ENCODE results near the gene SLC37A1.
"Not testable (repeated sequence)": the region's sequence is repeated elsewhere in the genome, so short reads cannot be mapped to it uniquely, and the experiment has no call there.

SLC37A1 gene

GRCh38 chr21:42622284-42622683 is 108.6 kb downstream of the SLC37A1 start:
- no peak for DNase-seq

DNA sequence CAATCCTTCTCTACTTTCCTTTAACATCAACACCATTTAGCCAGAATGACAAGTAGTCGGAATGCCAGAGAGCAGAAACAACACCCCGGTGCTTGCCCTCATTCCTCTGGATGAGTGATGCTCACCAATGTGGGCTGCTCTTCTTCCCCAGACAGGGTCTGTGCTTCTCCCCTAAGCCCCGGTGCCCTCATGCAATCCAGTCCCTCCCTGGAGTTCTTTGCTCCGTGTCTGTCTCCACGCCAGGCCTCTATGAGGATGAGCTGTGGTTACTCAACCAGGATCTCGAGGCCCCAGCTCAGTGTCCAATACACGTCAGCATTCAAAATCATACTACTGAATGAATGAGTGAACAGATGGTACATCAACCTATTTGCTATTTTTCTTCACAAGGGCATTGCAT is 110.0 kb downstream of the SLC37A1 start:
- DNase-seq = no peak

GRCh38 chr21:42624095-42624790 is 110.6 kb downstream of the SLC37A1 start:
- no peak for DNase-seq

DNA sequence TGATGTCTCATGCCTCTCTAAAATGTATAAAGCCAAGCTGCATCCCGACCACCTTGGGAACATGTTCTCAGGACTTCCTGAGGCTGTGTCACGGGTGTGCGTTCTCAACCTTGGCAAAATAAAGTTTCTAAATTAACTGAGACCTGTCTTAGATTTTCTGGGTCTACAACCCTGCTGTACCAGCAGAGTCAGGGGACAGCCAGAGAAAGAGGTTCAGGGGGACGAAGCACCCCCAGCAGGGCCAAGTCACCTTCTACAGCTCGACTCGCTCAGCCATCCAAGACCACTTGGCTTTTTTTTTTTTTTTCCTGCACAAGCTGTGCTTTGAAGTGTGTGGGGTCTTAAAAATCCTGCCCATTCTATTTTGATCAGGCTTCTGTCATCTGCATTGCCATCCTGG is 111.3 kb downstream of the SLC37A1 start:
- DNase-seq = no peak

DNA sequence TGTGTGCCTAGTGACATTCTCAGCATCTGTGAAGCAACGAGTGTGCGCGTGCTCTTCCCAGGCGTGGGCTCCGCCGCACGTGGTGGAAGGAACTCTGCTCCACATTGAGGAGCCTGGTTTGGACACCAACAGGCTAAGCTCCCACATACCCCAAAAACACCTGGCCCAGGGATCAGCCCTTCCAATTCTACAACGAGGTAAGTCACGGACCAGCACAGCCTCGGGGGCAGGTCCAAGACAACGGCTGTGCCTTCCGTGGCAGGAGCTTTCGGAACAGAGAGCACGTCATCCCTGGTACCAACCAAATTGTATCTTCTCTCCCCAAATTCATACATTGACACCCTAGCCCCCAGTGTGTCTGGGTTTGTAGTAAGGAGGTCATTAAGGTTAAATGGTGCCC is 112.5 kb downstream of the SLC37A1 start:
- DNase-seq = no peak

DNA sequence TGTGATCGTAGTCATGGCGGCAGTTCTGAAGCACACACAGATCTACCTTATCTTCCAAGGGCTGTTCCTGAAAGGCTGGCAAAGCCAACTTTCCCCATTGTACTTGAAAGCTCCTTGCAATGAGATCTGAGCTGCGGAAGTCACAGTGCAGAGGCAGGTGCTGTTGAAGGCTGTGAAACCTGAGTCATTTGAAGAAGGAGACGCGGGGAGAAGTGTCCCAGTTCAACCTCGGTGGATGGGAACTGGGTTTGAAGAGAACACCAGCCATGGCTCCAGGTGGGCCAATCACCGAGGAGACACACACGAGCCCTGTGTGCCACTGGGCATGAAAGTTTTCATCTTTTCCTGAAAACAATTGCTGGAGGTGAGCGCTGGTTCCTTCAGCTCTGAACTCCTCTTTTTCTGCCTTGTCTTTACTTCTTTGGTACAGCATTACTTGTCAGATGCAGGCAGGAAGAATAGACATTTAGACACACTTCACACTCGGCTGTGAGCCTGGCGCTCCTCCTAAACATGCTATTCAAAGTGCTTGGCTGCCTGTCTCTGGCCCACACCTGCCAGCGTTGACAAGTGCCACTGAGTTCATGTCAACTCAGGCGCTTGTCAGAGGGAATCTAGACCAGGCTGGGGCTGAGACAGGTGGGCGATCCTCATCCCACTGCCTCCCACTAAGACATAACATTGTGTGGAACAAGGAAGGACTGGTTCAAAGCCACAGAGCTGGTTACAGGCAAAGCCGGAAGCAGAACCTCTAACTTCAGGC is 114.1 kb downstream of the SLC37A1 start:
- DNase-seq = no peak

DNA sequence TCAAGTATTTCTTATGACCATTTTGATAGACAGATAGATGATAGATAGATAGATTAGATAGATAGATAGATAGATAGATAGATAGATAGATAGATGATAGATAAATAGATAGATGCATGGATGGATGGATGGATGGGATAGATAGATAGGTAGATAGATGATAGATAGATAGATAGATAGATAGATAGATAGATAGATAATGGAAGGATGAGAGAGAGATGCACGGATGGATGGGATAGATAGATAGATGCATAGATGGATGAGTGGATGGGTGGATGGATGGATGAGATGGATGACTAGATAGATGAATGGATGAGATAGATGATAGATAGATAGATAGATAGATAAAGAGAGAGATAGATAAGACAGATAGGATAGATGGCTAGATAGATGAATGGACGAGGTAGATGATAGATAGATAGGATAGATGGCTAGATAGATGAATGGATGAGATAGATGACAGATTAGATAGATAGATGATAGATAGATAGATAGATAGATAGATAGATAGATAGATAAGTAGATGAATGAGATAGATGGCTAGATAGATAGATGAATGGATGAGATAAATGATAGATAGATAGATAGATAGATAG is 114.9 kb downstream of the SLC37A1 start:
- not testable (repeated sequence) for DNase-seq

GRCh38 chr21:42629933-42630589 is 116.4 kb downstream of the SLC37A1 start:
- no peak for DNase-seq

- DNase-seq = no peak
These were observed 117.0 kb downstream of the SLC37A1 start for GRCh38 chr21:42630626-42631025.

All from T-helper 9 cell (primary cell).